SU-DHL-6 (cell line): ENCODE measurements around the gene PTDSS2.

Experiments
- CTCF ChIP-seq: fragments of 200-600 bp; sonication (generic); IDR thresholded peaks from one replicate; pipeline ENCODE4 v1.5.1; 2017; ENCODE audit warnings: antibody characterized with exemption, mild to moderate bottlenecking, low read length, moderate library complexity; ENCODE audit not compliant: insufficient read depth, poor library complexity, severe bottlenecking
- EZH2phosphoT487 ChIP-seq: fragments of 200-600 bp; sonication (generic), shearing (Covaris generic); conservative IDR thresholded peaks from 2 replicates; pipeline ENCODE4 v1.6.1; 2018; ENCODE audit warnings: mild to moderate bottlenecking, antibody characterized with exemption, low read length, moderate library complexity, mixed read lengths

- TF ChIP-seq CTCF: no peak
- no peak for TF ChIP-seq EZH2phosphoT487
Measured at GRCh38 chr11:507727-508515, 57.8 kb downstream of the PTDSS2 start.
